Lung (tissue), 12 donors: ENCODE measurements around the gene ZNF536. TPM values are rescaled to one million over a fixed set of nuclear protein-coding genes. Genes with fewer than 3 reads are reported as not detected.

ENCODE experiments used
- ATAC-seq: fragments of 200-7000 bp; cut with Tn5 transposase; one replicate; pipeline ENCODE4 v1.9.1; 2020; ENCODE audit warnings: moderate number of reproducible peaks; ENCODE audit not compliant: insufficient read depth, low FRiP score
- DNase-seq, 3 donors: peaks; one replicate each; pipeline ENCODE4 v3.0.0-alpha.2; 2013 to 2017
- H3K27ac ChIP-seq, 2 donors: one replicate each; pipeline ENCODE4 v1.5.1; 2013; ENCODE audit warnings: mild to moderate bottlenecking in 2 of 2, moderate library complexity in 2 of 2, control low read depth in 1 of 2, inconsistent platforms in 1 of 2, low read depth in 1 of 2, low read length in 1 of 2
- H3K27me3 ChIP-seq, 3 donors: one replicate each; pipeline ENCODE4 v1.5.1; 2013; ENCODE audit warnings: low read length in 2 of 3; ENCODE audit not compliant: control insufficient read depth in 3 of 3, insufficient read depth in 3 of 3
- H3K36me3 ChIP-seq, 4 donors: one replicate each; pipeline ENCODE4 v1.5.1; 2013; ENCODE audit warnings: low read length in 4 of 4, mild to moderate bottlenecking in 1 of 4, moderate library complexity in 1 of 4; ENCODE audit not compliant: control insufficient read depth in 4 of 4, insufficient read depth in 4 of 4
- H3K4me1 ChIP-seq, 5 donors: one replicate each; pipeline ENCODE4 v1.5.1; 2013; ENCODE audit warnings: low read length in 5 of 5, mild to moderate bottlenecking in 2 of 5, moderate library complexity in 1 of 5; ENCODE audit not compliant: control insufficient read depth in 5 of 5, insufficient read depth in 5 of 5
- H3K4me3 ChIP-seq: one replicate; pipeline ENCODE4 v1.5.1; 2013; ENCODE audit warnings: mild to moderate bottlenecking, control low read depth, moderate library complexity
- H3K9ac ChIP-seq, 2 donors: one replicate each; pipeline ENCODE4 v1.5.1; 2013; ENCODE audit warnings: low read length in 2 of 2, control low read depth in 1 of 2; ENCODE audit not compliant: insufficient read depth in 1 of 2
- H3K9me3 ChIP-seq, 4 donors: one replicate each; pipeline ENCODE4 v1.5.1; 2013; ENCODE audit warnings: low read length in 3 of 4, mild to moderate bottlenecking in 1 of 4, moderate library complexity in 1 of 4; ENCODE audit not compliant: control insufficient read depth in 4 of 4, insufficient read depth in 3 of 4
- WGBS, 2 donors: extraction: QIAGEN DNeasy Blood & Tissue Kit; methylation state at CpG; one replicate each; pipeline ENCODE4 v1.1.7; 2013; 5-methylcytosine and 5-hydroxymethylcytosine counted together
- polyA plus RNA-seq, 2 donors: library from polyadenylated mRNA; stranded (reverse); fragments of 200-250 nt; gene quantifications; one replicate each; pipeline ENCODE4 v1.2.1, GENCODE V29; 2013
- total RNA-seq, 2 donors: library from RNA; depleted of rRNA in 1 of 2; stranded (reverse); fragments of >200 nt in 1 of 2; gene quantifications; one replicate each; pipeline ENCODE4 v1.2.1, GENCODE V29; 2014 to 2021
- TF ChIP-seq, protein P1 (sequence below): IDR thresholded peaks from 2 replicates; pipeline ENCODE4 v1.5.1; 2012; ENCODE audit warnings: mild to moderate bottlenecking; ENCODE audit errors: control extremely low read depth, extremely low read depth
- donor health status: control.
- donor health status: control.
- donor health status: Bipolar disorder and iron deficiency.
- donor health status: healthy.
- donor health status: DM: yes; HTN: yes; CAD: no.

The ZNF536 gene
- total and polyA plus RNA-seq, 4 donors = 0.07 to 5.6 (median 0.21) TPM

GRCh38 chr19:30567536-30568232 is 195.5 kb downstream of the ZNF536 start:
- Histone ChIP-seq H3K9ac (no peak overlapping the region), H3K9me3 (peaks cover 0 to 1% (median 0%) of the 10 kb centered on the region in 4 donors), H3K4me3 (no peak overlapping the region), H3K27me3 (peaks cover 0 to 2% (median 0%) of the 10 kb centered on the region in 3 donors), H3K36me3 (no peaks in the 10 kb centered on the region), H3K27ac (no peak overlapping the region), H3K4me1 (no peaks in the 10 kb centered on the region)
- TF ChIP-seq, protein P1, sequence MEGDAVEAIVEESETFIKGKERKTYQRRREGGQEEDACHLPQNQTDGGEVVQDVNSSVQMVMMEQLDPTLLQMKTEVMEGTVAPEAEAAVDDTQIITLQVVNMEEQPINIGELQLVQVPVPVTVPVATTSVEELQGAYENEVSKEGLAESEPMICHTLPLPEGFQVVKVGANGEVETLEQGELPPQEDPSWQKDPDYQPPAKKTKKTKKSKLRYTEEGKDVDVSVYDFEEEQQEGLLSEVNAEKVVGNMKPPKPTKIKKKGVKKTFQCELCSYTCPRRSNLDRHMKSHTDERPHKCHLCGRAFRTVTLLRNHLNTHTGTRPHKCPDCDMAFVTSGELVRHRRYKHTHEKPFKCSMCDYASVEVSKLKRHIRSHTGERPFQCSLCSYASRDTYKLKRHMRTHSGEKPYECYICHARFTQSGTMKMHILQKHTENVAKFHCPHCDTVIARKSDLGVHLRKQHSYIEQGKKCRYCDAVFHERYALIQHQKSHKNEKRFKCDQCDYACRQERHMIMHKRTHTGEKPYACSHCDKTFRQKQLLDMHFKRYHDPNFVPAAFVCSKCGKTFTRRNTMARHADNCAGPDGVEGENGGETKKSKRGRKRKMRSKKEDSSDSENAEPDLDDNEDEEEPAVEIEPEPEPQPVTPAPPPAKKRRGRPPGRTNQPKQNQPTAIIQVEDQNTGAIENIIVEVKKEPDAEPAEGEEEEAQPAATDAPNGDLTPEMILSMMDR = no peak
- DNase-seq (no peak), ATAC-seq (no peak)
- WGBS, 2 donors = 62 to 74% methylated on average over 15 of the region's 15 CpGs

DNA sequence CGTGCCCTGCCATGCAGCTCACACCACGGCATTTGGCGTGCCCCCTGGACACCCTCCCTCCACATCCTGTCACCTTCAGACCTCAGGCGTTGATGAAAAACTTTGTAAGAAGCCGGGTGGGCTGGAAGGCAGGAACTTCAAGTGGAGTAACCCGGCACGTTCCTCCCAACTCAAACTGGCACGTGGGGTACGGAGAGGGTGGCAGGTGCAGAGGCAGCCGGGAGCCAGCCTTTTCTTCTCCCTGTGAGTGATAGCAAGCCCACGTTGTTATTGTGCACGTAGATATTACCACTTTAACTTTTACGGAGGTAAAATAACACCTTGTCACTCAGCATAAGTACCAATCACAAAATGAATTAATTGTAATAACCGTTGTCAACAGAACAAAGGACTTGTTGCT is 198.0 kb downstream of the ZNF536 start:
- Histone ChIP-seq H3K4me3 (no peak overlapping the region), H3K9ac (no peak overlapping the region), H3K27me3 (no peaks in the 10 kb centered on the region), H3K4me1 (no peaks in the 10 kb centered on the region), H3K36me3 (no peaks in the 10 kb centered on the region), H3K9me3 (no peaks in the 10 kb centered on the region), H3K27ac (no peak overlapping the region)
- TF ChIP-seq, protein P1 = no peak
- DNase-seq = no peak
- WGBS, 2 donors = 78 to 80% methylated on average over 14 of the region's 14 CpGs
- ATAC-seq = no peak

DNA sequence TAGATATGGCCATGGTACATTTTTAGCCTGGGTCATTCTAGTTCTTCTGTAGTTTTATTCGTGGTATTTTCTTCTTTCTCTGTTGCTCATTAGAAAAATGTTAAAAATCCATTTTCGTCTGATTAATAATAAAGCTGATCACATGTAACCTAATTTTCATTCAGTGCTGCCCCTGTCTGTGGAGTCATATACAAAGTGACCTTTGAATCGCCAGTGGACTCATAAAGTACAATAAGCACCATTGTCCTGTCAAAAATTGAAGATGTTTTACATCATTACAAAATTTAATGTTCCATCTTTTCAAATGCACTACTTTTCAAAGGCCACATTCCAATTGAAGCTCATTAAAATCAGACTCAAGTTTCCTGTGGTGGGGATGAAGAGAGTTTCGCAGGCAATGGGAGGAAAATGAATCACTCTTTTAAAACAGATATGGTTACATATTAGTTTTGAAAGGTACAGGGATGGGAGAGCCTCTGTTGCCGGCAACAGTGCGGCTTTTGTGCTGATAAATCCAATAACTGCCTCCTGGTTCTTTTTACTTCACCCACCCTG is 205.4 kb downstream of the ZNF536 start:
- Histone ChIP-seq H3K27me3 (peaks cover 0 to 2% (median 0%) of the 10 kb centered on the region in 3 donors), H3K4me3 (no peak overlapping the region), H3K9me3 (peaks cover 0 to 5% (median 0%) of the 10 kb centered on the region in 4 donors), H3K9ac (no peak overlapping the region), H3K27ac (no peak overlapping the region), H3K36me3 (no peaks in the 10 kb centered on the region), H3K4me1 (no peaks in the 10 kb centered on the region)
- TF ChIP-seq, protein P1 = no peak
- no peak for DNase-seq
- no peak for ATAC-seq
- WGBS, 2 donors = 77 to 82% methylated on average over 6 of the region's 6 CpGs
